Mammary epithelial cell (primary cell): ENCODE measurements around the gene REPIN1.

Experiments
- EZH2 ChIP-seq: IDR thresholded peaks from 2 replicates; pipeline ENCODE4 v1.6.1; 2012; ENCODE audit warnings: low read length, inconsistent platforms, borderline replicate concordance
- TF ChIP-seq, protein P1 (sequence below), 2 donors: IDR thresholded peaks in 1 of 2; conservative IDR thresholded peaks in 1 of 2; 2 replicates each; pipeline ENCODE4 v1.5.1; 2011 to 2012; ENCODE audit warnings: inconsistent platforms in 2 of 2, low read length in 2 of 2, mild to moderate bottlenecking in 2 of 2, control low read depth in 1 of 2, low read depth in 1 of 2; ENCODE audit not compliant: insufficient read depth in 1 of 2; ENCODE audit errors: extremely low read depth in 1 of 2

DNA sequence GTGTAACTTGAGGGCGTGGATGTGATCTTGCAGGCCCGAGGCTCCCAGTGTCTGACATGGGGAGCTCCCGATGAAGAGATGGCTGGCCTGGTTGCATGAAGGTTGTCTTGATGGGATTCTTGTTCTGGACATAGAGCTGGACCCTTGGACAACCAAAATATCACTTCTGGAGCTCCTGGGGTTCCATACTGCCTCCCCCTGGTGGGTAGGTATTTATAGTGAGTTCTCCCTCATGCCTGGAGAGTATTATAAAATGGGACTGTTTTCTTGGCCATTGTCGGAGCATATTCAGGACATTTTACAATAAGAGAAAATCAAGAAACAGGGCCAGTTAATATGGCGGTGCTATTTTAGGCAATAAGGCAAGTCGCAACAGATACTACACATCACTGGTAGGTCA, 49.2 kb downstream of the REPIN1 start:
- TF ChIP-seq, protein P1, sequence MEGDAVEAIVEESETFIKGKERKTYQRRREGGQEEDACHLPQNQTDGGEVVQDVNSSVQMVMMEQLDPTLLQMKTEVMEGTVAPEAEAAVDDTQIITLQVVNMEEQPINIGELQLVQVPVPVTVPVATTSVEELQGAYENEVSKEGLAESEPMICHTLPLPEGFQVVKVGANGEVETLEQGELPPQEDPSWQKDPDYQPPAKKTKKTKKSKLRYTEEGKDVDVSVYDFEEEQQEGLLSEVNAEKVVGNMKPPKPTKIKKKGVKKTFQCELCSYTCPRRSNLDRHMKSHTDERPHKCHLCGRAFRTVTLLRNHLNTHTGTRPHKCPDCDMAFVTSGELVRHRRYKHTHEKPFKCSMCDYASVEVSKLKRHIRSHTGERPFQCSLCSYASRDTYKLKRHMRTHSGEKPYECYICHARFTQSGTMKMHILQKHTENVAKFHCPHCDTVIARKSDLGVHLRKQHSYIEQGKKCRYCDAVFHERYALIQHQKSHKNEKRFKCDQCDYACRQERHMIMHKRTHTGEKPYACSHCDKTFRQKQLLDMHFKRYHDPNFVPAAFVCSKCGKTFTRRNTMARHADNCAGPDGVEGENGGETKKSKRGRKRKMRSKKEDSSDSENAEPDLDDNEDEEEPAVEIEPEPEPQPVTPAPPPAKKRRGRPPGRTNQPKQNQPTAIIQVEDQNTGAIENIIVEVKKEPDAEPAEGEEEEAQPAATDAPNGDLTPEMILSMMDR (conservative IDR thresholded peaks at IDR 0.05 in 1 of 2, IDR thresholded peaks at IDR 0.05 in 1 of 2; ENCODE audit: extremely low read depth in 1 of 2, insufficient read depth in 1 of 2, low read depth in 1 of 2, low read length in 2 of 2) = peak in 1 of 2 donors; percentile 8
- no peak for TF ChIP-seq EZH2
